Measurements from ENCODE around the gene MRPL37.
A peak's percentile ranks its signal among the peaks of the same experiment; 100 is the strongest.
"Not testable (repeated sequence)": the region's sequence is repeated elsewhere in the genome, so short reads cannot be mapped to it uniquely, and the experiment has no call there.

Gene MRPL37

GRCh38 chr1:54199151-54199764 lies 709 bp upstream of the MRPL37 start:
- TF ChIP-seq CTCF (IDR thresholded peaks at IDR 0.05; ENCODE audit: insufficient read depth, low read length, poor library complexity, severe bottlenecking) = no peak
- H3K36me3 ChIP-seq (ENCODE audit: control insufficient read depth, insufficient read depth, low read length) = peaks cover 6% of the 10 kb centered on the region
- DNase-seq (ENCODE audit: extremely low read depth, insufficient read length) = no peak
- peak overlapping the region; percentile 81 for H3K4me3 ChIP-seq (replicated peaks; ENCODE audit: low read depth, low read length)
- H3K27me3 ChIP-seq (replicated peaks; ENCODE audit: control insufficient read depth, insufficient read depth, low read length) = no peaks in the 10 kb centered on the region

- no peak for DNase-seq (ENCODE audit: extremely low read depth, insufficient read length)
- Histone ChIP-seq H3K27me3 (replicated peaks; ENCODE audit: control insufficient read depth, insufficient read depth, low read length) (no peaks in the 10 kb centered on the region), H3K4me3 (replicated peaks; ENCODE audit: low read depth, low read length) (peak overlapping the region; percentile 81), H3K36me3 (ENCODE audit: control insufficient read depth, insufficient read depth, low read length) (peaks cover 4% of the 10 kb centered on the region)
- TF ChIP-seq CTCF (IDR thresholded peaks at IDR 0.05; ENCODE audit: insufficient read depth, low read length, poor library complexity, severe bottlenecking) = no peak
Observed at GRCh38 chr1:54200519-54200997, 591 bp downstream of the MRPL37 start.

- TF ChIP-seq CTCF (IDR thresholded peaks at IDR 0.05; ENCODE audit: insufficient read depth, low read length, poor library complexity, severe bottlenecking) = no peak
- DNase-seq (ENCODE audit: extremely low read depth, insufficient read length) = no peak
- H3K36me3 ChIP-seq (ENCODE audit: control insufficient read depth, insufficient read depth, low read length) = peaks cover 7% of the 10 kb centered on the region
- no peaks in the 10 kb centered on the region for H3K27me3 ChIP-seq (replicated peaks; ENCODE audit: control insufficient read depth, insufficient read depth, low read length)
- no peak overlapping the region for H3K4me3 ChIP-seq (replicated peaks; ENCODE audit: low read depth, low read length)
Observed at GRCh38 chr1:54204199-54204598, 4.2 kb downstream of the MRPL37 start.

GRCh38 chr1:54207287-54207686 lies 7.3 kb downstream of the MRPL37 start:
- H3K36me3 ChIP-seq (ENCODE audit: control insufficient read depth, insufficient read depth, low read length) = peaks cover 22% of the 10 kb centered on the region
- TF ChIP-seq CTCF (IDR thresholded peaks at IDR 0.05; ENCODE audit: insufficient read depth, low read length, poor library complexity, severe bottlenecking) = no peak
- no peaks in the 10 kb centered on the region for H3K27me3 ChIP-seq (replicated peaks; ENCODE audit: control insufficient read depth, insufficient read depth, low read length)
- no peak overlapping the region for H3K4me3 ChIP-seq (replicated peaks; ENCODE audit: low read depth, low read length)
- DNase-seq (ENCODE audit: extremely low read depth, insufficient read length) = no peak

GRCh38 chr1:54207896-54208295 lies 7.9 kb downstream of the MRPL37 start:
- not testable (repeated sequence) for DNase-seq (ENCODE audit: extremely low read depth, insufficient read length); H3K27me3 ChIP-seq (replicated peaks; ENCODE audit: control insufficient read depth, insufficient read depth, low read length); H3K4me3 ChIP-seq (replicated peaks; ENCODE audit: low read depth, low read length)
- H3K36me3 ChIP-seq (ENCODE audit: control insufficient read depth, insufficient read depth, low read length) = peaks cover 28% of the 10 kb centered on the region

GRCh38 chr1:54212872-54213271 lies 12.9 kb downstream of the MRPL37 start:
- Histone ChIP-seq H3K27me3 (replicated peaks; ENCODE audit: control insufficient read depth, insufficient read depth, low read length) (no peaks in the 10 kb centered on the region), H3K36me3 (ENCODE audit: control insufficient read depth, insufficient read depth, low read length) (peaks cover 58% of the 10 kb centered on the region), H3K4me3 (replicated peaks; ENCODE audit: low read depth, low read length) (no peak overlapping the region)
- TF ChIP-seq CTCF (IDR thresholded peaks at IDR 0.05; ENCODE audit: insufficient read depth, low read length, poor library complexity, severe bottlenecking) = no peak
- DNase-seq (ENCODE audit: extremely low read depth, insufficient read length) = no peak

Measured in GM06990 (cell line).